ENCODE measurements around the gene KCNJ11.

DNA sequence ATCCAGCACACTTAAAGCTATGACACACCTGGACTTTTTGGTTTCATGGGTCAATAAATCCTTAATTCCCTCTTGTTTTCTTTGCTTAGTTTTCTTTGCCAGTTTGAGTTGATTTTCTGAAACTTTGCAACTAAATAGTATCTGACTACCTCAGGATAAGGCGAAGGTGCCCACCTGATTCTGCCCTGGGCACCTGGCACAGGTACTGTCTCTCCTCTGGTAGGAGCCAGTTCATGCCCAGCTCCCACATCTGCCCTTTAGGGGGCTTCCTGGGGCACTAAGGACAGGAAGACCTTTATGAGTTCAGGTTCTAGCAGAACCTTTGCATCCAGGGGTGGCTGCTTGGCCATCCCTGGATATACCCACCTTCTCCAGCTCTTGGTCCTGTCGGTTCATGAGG, 19.6 kb upstream of the KCNJ11 start:
- TF ChIP-seq, protein P1, sequence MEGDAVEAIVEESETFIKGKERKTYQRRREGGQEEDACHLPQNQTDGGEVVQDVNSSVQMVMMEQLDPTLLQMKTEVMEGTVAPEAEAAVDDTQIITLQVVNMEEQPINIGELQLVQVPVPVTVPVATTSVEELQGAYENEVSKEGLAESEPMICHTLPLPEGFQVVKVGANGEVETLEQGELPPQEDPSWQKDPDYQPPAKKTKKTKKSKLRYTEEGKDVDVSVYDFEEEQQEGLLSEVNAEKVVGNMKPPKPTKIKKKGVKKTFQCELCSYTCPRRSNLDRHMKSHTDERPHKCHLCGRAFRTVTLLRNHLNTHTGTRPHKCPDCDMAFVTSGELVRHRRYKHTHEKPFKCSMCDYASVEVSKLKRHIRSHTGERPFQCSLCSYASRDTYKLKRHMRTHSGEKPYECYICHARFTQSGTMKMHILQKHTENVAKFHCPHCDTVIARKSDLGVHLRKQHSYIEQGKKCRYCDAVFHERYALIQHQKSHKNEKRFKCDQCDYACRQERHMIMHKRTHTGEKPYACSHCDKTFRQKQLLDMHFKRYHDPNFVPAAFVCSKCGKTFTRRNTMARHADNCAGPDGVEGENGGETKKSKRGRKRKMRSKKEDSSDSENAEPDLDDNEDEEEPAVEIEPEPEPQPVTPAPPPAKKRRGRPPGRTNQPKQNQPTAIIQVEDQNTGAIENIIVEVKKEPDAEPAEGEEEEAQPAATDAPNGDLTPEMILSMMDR (IDR thresholded peaks at IDR 0.05; ENCODE audit: extremely low read depth in 1 of 2, insufficient read depth in 1 of 2, low read depth in 1 of 2, low read length in 2 of 2): no peak
- TF ChIP-seq EZH2 (IDR thresholded peaks at IDR 0.05; ENCODE audit: borderline replicate concordance, low read depth, low read length, severe bottlenecking) (no peak), POLR2AphosphoS5 (IDR thresholded peaks at IDR 0.05; ENCODE audit: insufficient read depth, low read depth, low read length) (no peak), POLR2A (IDR thresholded peaks at IDR 0.05; ENCODE audit: low read depth, low read length) (no peak), MAX (IDR thresholded peaks at IDR 0.05; ENCODE audit: insufficient read depth, insufficient read length) (no peak), GATA2 (IDR thresholded peaks at IDR 0.05; ENCODE audit: insufficient read depth, insufficient read length, low read depth, low read length) (no peak)

Measured in endothelial cell of umbilical vein (primary cell).